GM21447 (cell line): ENCODE measurements around the gene SETBP1.
A peak's percentile ranks its signal among the peaks of the same experiment; 100 is the strongest.

ENCODE experiments used
- ATAC-seq: cut with Tn5 transposase; IDR thresholded peaks from one replicate; pipeline ENCODE4 v1.9.1; 2021; ENCODE audit not compliant: unreplicated experiment

SETBP1 gene

DNA sequence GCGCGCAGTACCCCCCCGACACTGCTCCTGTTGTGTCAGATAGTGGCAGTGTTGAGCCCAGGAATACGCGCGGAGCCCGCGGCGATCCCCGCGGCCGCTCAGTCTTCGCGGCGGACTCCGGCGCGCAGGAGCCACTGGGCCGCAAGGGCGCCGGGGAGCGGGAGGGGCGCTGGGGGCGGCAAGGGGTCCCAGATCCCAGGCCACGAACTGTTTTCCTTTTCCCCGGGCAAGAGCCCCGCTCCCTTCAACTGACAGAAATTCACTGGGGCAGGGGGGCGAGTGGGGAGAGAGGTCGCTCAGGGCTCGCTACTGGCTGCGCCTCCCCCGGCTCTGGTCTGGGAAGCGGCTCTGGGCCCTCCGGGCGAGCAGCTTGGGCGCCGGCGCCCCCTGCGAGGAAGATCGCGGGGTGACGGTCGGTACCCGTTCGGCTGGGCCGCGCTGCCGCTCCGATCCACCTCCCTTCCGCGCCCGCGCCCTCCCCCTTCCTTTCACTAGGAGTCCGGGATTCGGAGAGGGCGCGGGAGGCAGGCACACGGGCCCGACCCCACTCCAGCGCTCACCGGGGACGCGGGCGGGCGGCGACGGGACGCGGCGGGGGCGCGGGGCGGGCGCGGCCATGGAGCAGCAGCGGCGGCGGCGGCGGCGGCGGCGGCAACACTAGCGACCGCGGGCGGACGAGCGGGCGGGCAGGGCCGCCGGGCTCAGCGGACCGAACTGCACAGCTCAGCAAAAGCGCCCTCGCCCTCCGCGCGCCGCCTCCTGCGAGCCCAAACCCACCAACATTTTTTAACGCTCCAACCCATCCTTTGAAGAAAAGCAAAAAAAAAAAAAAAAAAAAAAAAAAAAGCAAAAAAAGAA lies 1.4 kb upstream of the SETBP1 start:
- peak; percentile 85 for ATAC-seq

DNA sequence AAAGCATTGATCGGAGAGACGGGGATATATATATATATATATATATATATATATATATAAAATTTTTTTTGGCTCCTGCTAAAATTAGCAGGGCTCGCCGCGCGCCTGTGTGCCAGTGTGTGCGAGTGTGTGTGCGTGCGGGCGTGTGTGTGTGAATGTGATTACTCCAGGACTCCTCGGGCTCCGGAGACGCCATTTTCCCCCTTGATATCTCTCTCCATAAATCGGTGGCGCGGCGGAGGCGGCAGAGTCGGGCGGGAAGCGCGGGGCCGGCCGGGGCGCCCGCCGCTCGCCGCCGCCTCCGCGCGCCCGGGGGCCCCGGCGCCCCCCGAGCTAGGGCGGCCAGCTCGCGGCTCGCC lies 795 bp upstream of the SETBP1 start:
- no peak for ATAC-seq

DNA sequence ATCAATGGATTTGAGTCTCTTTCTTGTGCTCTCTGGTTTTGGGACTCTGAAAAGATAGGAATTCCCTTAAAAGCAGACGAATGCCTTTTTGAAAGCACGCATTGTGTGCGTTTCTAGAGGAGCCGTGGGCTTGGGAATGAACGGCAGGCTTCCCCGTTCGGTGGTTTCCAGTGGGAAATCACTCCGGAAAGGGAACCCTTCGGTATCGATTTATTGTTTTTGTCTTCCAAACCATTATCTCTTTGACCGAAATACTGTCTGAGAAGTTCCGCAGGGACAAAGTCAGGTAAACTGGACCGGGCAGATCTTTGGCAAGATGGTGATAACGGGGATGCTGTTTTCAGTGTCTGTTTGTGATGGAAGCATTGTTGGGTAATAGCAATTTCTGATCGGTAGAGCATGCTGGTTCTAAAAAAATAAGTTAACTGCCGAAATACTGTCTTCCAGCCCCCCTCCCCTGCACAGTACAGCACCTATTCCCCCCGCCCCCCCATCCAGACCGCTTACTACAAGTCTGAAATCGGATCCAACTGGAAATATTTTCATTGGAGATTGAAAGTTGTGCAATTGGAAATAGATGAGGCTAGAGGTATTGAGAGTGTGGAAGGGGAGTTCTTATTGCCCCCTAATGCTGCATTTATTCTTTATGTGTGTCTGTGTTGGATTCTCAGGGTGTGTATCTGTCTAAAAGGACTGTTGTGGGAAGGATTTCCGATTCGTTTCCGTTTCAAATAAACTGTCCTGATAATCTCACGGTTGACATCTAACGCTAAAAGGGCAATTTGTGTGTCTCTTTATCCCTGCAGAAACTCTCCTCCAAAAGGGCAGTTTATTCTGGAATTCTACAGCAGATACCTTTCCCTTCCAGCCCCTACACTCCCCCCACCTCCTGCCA lies 635 bp downstream of the SETBP1 start:
- no peak for ATAC-seq

DNA sequence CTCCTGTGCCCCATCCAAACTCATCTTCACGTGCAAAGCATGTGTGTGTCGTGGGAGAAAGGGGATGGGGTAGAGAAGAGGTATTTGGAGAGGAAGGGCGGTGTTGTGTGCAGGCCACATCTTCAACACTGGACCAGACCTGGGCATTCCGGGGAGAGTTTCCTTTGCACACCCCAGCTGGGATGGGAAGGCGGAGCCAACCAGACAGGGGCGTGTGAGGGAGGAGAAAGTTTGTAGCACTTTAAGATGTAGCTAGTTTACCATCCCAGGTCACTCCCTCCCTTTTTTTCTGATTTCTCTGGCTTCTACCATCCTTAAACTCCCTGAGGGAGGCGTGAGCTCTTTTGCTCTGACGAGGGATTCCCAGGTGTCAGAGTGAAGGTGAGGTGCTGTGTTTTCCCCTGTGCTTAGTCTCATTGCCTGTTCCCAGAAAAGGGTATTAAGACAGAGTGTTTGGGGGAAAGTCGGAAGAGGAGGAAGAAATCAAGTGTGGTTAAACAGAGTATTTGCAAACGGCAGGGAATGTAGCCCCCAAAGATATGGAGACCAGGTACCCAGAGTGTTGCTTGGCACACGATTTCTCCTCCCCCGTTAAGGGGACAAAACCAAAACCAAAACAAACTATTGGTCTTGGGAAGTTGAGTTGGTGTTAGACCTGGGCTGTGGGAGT lies 1.6 kb downstream of the SETBP1 start:
- no peak for ATAC-seq

DNA sequence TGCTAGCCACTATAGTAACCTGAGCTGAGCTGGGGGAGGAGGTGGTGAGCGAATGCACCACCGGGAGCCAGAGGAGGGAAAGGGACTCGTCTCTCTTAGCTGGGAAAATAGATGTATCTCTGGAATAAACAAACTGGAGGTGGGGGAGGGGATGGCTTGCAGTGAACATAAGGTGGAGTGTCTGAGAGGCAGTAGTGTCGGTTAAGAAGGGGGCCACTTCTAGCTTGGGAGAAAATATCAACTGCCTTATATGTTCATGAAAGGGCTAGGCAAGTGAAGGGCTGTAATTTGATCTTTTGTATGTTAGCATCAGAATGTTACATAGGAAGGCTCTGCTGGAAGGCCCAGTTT lies 2.2 kb downstream of the SETBP1 start:
- no peak for ATAC-seq

DNA sequence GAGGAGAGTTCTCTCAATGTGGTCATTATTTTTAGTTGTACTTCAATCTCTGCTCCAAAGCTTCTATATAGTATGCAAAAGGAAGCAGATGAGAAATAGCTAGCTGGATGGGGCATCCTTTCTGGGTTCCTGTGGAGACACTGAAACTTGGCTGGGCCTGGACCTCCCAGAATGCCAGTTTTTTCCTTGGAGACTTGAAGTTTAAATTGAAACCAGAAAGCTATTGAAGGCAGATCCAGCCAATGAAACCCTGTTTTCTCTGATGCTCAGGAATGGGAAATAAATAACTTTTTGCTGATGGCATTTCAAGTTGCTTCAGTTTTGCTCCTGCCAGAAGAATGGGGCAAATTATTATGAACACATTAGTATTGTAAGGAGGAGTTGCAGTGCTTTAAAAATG lies 2.9 kb downstream of the SETBP1 start:
- ATAC-seq = no peak

DNA sequence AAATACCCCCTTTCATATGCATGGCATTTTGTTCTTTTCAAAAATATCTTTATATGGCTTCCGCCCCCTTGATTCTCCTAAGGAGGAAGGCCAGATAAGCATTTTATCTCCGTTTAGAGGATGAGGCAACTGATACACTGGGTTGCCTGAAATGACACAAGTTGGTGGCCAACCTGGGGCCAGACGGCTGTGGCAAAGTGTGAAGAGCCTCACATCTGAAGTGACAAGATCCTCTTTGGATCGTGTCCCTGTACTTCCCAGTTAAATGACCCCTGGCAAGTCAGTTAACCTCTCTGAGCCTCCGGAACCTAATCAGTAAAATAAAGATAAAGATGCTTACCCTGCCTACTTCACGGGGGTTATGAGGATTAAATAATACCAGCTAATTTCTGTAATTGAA lies 4.6 kb downstream of the SETBP1 start:
- no peak for ATAC-seq

DNA sequence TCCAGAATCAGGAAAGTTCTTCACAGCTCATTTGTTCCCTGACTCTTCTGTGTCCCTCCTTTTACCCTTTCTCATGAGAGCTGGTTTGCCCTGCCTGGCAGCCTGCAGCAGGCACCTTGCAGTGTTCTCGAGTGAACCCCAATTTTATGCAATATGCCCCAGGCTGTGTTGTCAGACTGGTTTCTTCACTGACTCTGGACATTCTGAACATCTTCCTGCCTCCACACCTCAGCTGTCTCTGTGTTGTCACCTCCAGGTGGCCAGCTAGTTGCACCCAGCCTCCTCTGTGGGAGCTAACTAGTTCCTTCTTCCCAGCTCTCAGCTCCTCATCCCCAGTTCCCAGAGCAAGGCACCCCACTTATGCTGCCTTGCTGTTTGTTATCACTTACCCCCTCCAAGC lies 5.5 kb downstream of the SETBP1 start:
- ATAC-seq = no peak

DNA sequence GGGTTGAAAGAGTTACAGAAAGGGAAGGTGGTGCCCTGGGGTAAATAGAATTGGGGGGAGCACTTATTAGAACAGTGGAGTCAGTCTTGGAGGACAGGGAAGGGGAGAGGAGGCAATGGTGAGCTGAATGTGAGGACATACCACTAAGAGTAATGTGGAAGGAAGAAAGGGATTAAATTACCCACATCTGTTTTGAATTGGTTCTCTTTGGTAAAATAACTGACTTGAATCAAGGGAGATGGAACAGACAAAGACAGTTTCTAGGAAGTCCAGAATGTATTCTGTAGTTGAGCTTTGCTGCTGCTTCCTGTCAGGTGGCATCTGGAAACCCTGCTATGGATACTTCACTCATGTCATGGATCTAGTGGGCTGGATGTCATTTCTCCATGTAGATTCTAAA lies 6.7 kb downstream of the SETBP1 start:
- no peak for ATAC-seq

DNA sequence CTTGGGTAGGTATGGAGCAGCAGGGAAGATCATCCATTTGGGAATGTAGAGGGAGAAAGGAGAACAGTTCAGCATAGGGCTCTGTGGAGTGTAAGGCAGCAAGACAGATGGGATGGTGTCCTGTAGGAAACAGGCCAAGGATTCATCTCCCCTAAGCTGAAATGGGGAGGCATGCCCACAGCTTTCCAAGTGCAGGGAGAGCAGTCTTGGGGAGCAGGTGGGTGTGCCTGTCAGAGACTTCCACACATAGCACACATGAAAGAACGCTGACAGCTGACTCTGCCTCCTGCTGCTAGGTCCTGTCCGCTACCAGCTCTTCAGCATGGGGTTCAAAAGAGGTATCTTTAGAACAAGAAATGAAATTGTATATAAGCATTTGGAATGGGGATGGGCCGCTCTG lies 9.0 kb downstream of the SETBP1 start:
- ATAC-seq = no peak

DNA sequence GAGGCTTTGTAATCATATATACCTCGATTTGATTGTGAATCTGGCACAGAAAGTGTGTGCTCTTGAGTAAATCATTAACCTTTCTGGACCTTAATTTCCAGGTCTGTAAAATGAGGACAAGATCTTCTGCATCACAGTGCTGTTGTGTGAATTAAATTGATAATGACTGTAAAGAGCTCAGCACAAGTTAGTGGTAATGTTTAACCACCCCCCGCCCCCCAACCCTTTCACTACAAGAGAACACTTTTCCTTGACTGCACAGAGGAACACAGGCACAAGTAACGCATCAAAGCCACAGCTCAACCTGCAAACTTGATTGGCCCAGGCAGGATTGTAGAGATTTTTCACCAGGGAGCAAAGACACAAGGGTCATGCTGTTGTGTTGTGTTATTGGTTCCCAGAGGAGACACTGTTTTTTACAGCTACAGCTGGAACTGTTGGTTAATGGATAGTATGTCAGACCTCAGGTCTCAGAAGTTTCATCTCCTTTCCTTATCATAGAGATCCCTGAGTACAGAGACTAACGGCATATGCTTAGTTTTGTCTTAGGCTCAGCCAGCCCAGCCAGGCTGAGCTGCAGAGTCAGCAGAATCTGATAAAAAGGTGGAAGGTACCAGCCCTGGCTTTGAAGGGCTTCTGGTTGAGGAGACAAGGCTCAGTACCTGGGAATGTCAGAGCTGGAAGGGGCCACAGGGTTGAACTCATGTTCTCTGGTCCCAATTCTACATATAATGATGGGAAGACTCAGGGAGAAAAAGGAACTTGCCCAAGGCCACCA lies 10.6 kb downstream of the SETBP1 start:
- ATAC-seq = no peak

DNA sequence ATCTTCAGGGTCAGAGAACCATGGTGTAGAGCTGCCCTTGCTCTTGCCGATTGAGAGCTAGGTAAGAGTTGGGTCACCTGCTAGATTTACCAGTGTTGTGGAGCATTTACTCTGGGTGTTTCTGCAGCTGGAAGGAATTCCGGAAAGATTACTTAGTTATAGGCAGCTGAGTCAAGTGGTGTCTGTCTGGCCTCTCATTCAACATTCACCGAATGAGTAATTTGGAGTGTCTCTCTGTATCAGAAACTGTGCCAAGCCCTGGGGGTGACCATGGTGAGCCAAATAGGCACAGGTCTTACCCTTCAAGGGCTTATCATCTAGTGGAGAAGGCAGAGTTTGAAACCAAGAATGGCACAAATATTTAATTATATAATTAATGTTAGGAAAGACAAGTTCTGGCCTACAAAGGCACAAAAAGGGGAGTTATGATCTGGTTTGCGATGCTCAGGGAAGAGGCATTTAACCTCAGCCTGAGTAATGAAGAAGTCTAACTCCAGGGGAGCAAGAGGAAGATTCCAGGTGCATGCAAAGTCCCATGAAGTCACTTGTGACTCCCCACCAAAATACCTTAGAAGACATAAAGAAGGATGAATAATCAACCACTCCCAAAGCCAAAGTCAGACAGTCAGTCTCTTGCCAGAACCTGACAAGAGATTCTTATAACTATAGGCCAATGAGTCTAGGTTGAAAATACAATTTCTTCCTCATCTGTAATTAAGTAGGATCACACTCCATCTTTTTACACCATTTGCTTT lies 12.5 kb downstream of the SETBP1 start:
- no peak for ATAC-seq

DNA sequence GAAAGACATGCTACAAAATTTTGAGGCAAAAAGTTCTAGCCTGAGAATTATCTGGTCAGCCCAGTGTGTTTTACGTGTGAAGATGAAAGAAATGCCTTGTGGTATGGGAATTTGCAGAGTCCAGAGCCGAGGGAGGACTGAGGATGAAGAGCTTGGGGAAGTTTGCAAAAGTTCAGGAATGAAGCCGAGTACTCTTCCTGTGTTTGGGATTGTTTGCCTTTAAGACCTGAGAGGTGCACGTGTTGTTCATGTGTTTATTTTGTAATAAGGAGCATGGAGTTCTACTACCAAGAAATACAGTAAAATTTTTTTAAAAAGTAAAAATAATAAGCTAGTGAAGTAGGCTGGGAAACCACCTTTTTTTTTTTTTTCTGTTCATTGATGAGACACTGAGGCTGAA lies 14.8 kb downstream of the SETBP1 start:
- no peak for ATAC-seq

DNA sequence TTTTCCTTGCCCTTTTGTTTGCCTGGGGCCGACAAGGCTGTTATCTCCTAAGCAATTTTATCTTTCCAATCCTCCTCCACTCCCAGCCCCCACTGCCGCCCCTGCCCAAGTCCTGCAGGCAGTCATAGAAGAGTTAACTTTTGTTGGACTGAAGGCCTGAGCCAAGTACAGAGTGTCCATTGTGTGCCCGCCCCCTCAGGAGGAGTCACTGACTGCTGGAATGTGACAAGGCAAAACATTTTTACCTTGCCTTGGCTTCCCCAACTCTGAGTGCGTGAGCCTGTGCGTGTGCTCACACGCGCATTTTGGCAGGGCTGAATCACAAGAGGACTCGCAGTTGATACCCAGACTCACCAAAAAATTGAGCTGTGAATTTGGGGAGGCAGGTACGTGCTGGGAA lies 16.2 kb downstream of the SETBP1 start:
- ATAC-seq = no peak

DNA sequence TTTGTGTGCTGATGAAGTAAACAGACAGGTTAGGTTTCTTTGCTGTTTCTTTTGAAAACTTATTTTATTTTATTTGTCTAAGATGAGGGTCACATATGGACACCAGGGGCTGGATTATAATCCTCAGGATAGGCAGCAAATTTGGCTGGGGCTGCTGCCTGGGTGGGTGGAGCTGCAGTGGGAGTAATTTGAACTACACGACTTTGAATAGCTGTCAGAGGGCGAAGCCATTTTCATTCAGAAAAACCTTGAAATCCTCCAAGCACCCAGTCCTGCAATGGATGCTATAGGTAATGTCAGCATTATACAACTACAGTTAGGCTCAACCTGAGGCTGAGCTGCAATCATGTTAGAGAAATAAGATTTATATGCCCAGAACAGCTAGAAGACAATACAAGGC lies 16.6 kb downstream of the SETBP1 start:
- no peak for ATAC-seq

DNA sequence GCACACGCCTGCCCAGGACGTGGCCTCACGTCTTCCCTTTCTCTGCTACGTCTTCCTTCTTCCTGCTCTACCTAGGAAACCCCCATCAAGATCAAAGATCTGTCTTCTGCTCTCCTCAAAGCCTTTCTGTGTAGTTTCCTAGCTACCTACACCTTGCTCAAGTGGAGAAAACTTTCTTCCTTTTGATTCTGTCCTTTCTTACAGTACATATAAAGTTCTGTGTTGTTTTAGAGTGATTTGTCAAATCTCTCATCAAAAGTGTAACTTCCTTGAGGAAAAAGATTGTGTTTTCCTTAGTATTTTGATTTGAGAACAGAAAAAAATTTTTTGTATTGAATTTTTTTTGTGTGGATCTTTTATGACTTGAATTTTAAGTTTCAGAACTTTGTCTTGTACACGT lies 17.8 kb downstream of the SETBP1 start:
- no peak for ATAC-seq

DNA sequence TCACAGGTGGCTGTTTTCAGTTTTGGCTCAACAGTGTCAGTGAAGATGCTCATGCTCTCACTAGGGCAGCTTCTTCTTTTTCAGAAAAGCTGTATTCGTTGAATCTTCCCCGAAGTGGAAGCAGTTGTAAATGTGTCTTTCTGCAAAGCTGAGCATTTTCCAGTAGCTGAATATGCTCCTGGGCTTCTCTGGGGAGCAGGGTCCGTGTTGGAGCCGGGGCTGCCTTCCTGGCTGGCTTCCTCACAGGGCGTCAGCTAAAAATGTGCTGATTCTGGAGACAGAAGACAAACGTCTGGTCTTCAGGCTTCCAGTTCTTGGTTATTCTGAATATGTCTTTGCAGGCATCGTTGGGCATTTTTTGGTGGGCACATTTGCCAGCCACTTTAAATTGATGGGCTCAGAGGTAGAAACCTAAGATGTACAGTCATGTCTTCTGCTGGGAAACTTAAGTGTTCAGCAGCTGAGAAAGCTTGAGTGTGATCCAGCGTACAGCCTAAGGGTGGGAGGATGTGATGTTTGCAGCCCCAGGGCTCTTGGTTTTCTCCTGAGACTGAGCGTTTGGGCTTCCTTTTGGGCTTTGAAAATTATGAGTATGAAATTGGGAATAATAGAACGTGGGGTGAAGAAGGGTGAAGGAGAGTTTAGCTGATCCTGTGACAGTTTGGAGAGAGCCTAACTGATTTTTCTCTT lies 19.0 kb downstream of the SETBP1 start:
- ATAC-seq = no peak

DNA sequence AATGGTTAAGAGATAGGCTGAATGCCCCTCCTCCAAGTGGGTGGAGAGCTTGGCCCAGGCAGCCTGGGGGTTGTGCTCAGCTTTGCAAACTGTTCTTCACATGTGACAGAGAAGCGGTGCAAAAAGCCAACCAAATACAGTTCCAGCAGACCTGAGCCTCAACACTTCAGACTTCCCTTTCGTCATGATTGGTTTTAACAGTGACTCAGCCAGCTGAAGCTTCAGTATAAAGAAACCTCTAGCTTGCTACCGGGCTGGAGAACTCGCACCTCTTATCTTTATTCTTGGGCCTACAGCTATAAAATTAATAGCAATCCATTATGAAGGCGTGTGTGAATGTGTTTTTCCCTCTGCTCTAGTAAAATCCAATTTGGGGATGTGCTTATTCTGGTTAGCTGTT lies 20.0 kb downstream of the SETBP1 start:
- no peak for ATAC-seq

DNA sequence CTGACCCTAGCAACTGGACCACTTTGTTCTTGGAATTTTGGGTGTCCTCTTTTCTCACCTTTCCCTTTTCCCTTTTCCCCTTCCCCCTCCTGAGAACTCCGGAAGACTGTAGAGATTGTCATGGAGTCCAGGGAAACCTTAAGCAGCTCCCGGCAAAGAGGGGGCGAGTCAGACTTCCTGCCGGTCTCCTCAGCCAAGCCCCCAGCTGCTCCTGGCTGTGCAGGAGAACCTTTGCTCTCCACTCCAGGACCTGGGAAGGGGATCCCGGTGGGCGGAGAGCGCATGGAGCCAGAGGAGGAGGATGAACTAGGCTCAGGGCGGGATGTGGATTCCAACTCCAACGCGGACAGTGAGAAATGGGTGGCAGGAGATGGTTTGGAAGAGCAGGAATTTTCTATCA lies 20.5 kb downstream of the SETBP1 start:
- ATAC-seq = no peak

DNA sequence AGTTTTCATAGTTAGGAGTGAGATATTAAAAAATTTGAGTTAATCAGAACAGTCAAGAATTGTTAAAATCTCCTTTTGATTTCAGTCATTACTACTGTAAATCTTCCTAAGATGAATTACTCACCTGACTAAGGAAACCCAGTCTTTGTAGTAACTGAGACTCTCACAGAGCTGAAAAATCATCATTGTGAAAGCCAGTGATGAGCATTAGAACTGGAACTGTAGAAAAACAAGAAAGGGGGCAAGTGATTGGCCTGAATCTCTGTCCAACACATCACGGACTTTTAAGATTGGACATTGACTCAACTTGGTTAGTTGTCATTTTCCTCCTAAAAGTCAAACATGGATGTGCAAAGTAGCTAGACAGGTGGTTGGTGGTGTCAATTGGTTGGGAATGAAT lies 21.9 kb downstream of the SETBP1 start:
- ATAC-seq = no peak
